Loucy (cell line): Measurements from ENCODE around the gene VAT1L.

Experiments used
- H2AFZ ChIP-seq: fragments of 200-600 bp; sonication (generic); 2 replicates; pipeline ENCODE4 v1.6.0; 2016; ENCODE audit warnings: antibody characterized with exemption, mild to moderate bottlenecking, low read length, moderate library complexity
- H3F3A ChIP-seq: fragments of 200-600 bp; 2 replicates; pipeline ENCODE4 v1.6.0; 2016; ENCODE audit warnings: antibody characterized with exemption, low read depth, mild to moderate bottlenecking
- H3K27me3 ChIP-seq: fragments of 200-600 bp; sonication (generic); 2 replicates; pipeline ENCODE4 v1.6.1; 2014; ENCODE audit warnings: low read length, mild to moderate bottlenecking; ENCODE audit not compliant: insufficient read depth, poor library complexity, severe bottlenecking
- H3K36me3 ChIP-seq: fragments of 200-600 bp; sonication (generic); 2 replicates; pipeline ENCODE4 v1.6.1; 2016; ENCODE audit warnings: low read length; ENCODE audit not compliant: insufficient read depth
- H3K4me1 ChIP-seq: fragments of 200-600 bp; sonication (generic); 2 replicates; pipeline ENCODE4 v1.5.1; 2014; ENCODE audit warnings: low read length, mild to moderate bottlenecking; ENCODE audit not compliant: insufficient read depth, poor library complexity, severe bottlenecking
- H3K4me2 ChIP-seq: fragments of 200-600 bp; sonication (generic); 2 replicates; pipeline ENCODE4 v1.6.0; 2014; ENCODE audit warnings: antibody characterized with exemption, low read length, low read depth, mild to moderate bottlenecking; ENCODE audit not compliant: poor library complexity, severe bottlenecking
- H3K4me3 ChIP-seq: fragments of 200-600 bp; sonication (generic); 2 replicates; pipeline ENCODE4 v1.5.1; 2014; ENCODE audit warnings: low read length, mild to moderate bottlenecking, mixed read lengths; ENCODE audit not compliant: poor library complexity, severe bottlenecking
- H3K79me2 ChIP-seq: fragments of 200-600 bp; sonication (generic); 2 replicates; pipeline ENCODE4 v1.6.1; 2014; ENCODE audit warnings: low read length; ENCODE audit not compliant: insufficient read depth
- H3K9ac ChIP-seq: fragments of 200-600 bp; sonication (generic); 2 replicates; pipeline ENCODE4 v1.6.0; 2014; ENCODE audit warnings: mild to moderate bottlenecking, low read depth, low read length, moderate library complexity; ENCODE audit not compliant: poor library complexity, severe bottlenecking
- H3K9me2 ChIP-seq: fragments of 200-600 bp; sonication (generic); replicated peaks from 2 replicates; pipeline ENCODE4 v1.6.1; 2016; ENCODE audit warnings: low read depth, low read length, mixed read lengths
- H3K9me3 ChIP-seq: fragments of 200-600 bp; sonication (generic); 2 replicates; pipeline ENCODE4 v1.6.1; 2014; ENCODE audit warnings: mild to moderate bottlenecking, antibody characterized with exemption, low read length, low read depth; ENCODE audit not compliant: insufficient read depth
- H4K20me1 ChIP-seq: fragments of 200-600 bp; sonication (generic); 2 replicates; pipeline ENCODE4 v1.6.0; 2014; ENCODE audit warnings: antibody characterized with exemption, low read length, mild to moderate bottlenecking; ENCODE audit not compliant: insufficient read depth, poor library complexity, severe bottlenecking
- EZH2phosphoT487 ChIP-seq: fragments of 200-600 bp; IDR thresholded peaks from 2 replicates; pipeline ENCODE4 v1.6.1; 2018; ENCODE audit warnings: antibody characterized with exemption, mild to moderate bottlenecking, moderate library complexity, borderline replicate concordance
- TF ChIP-seq, protein P1 (sequence below): fragments of 200-600 bp; sonication (generic); conservative IDR thresholded peaks from 2 replicates; pipeline ENCODE4 v1.5.1; 2014; ENCODE audit warnings: mild to moderate bottlenecking, antibody characterized with exemption, low read length

The VAT1L gene

DNA sequence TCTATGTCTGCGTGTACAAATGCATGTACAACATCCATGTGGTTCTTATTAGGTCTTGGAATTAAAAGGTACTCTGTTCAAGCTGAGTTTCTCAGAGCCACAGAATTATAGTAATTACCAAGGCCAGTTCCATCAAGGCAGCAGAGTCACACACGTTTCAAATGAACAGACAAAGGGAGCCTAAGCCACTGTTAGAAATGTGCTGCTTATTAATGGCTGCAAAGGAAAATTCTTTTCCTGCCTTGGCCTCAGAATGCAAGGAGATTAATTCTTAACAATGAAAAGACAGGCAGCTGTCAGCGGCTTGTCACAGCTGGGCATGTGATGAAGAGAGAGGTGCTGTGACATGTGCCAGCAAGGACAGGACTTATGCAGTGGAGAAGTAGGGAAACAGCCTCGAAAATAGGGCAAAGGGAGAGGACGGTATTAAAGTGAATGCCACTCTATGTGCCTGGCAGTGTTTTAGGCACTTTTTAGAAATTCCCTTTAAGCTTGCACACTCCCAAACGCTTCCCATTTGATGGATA, 133.9 kb downstream of the VAT1L start:
- Histone ChIP-seq H3K9ac (no peak overlapping the region), H3K4me1 (no peaks in the 10 kb centered on the region)

DNA sequence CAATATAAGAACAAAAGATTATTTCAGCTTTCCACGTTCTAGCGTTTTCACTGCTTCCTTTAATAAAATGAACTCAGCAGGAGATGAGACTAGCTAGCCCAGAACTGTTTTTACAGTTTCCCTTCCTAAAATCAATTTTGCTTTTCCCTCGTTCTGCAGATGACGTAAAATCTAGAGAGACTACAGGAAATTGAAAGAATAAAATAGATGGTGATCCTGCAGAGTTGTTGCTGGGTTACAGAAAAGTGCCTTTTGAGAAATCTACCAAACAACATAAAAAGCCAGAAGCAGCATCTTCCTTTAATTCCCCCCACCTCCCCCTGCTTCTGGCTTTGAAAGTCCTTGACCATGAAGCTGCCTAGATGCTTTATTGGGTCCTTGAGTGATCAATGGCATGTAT, 137.2 kb downstream of the VAT1L start:
- H2AFZ ChIP-seq: no peak overlapping the region
- no peaks in the 10 kb centered on the region for H3K4me1 ChIP-seq
- H3K4me2 ChIP-seq: no peak overlapping the region
- H3F3A ChIP-seq: no peaks in the 10 kb centered on the region
- no peaks in the 10 kb centered on the region for H4K20me1 ChIP-seq
- no peaks in the 10 kb centered on the region for H3K36me3 ChIP-seq
- no peaks in the 10 kb centered on the region for H3K9me2 ChIP-seq
- no peak overlapping the region for H3K9ac ChIP-seq
- H3K9me3 ChIP-seq: no peaks in the 10 kb centered on the region; the same call in 1 of the 2 replicates
- H3K4me3 ChIP-seq: no peak overlapping the region
- no peaks in the 10 kb centered on the region for H3K27me3 ChIP-seq
- TF ChIP-seq, protein P1, sequence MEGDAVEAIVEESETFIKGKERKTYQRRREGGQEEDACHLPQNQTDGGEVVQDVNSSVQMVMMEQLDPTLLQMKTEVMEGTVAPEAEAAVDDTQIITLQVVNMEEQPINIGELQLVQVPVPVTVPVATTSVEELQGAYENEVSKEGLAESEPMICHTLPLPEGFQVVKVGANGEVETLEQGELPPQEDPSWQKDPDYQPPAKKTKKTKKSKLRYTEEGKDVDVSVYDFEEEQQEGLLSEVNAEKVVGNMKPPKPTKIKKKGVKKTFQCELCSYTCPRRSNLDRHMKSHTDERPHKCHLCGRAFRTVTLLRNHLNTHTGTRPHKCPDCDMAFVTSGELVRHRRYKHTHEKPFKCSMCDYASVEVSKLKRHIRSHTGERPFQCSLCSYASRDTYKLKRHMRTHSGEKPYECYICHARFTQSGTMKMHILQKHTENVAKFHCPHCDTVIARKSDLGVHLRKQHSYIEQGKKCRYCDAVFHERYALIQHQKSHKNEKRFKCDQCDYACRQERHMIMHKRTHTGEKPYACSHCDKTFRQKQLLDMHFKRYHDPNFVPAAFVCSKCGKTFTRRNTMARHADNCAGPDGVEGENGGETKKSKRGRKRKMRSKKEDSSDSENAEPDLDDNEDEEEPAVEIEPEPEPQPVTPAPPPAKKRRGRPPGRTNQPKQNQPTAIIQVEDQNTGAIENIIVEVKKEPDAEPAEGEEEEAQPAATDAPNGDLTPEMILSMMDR: no peak
- TF ChIP-seq EZH2phosphoT487: no peak
- no peaks in the 10 kb centered on the region for H3K79me2 ChIP-seq

More for the DNA sequence above, 133.9 kb downstream of the VAT1L start:
- no peaks in the 10 kb centered on the region for H3F3A ChIP-seq
- no peak overlapping the region for H3K4me3 ChIP-seq
- H3K79me2 ChIP-seq: no peaks in the 10 kb centered on the region
- H3K27me3 ChIP-seq: no peaks in the 10 kb centered on the region
- no peak overlapping the region for H3K4me2 ChIP-seq
- no peaks in the 10 kb centered on the region for H4K20me1 ChIP-seq
- H3K36me3 ChIP-seq: no peaks in the 10 kb centered on the region
- H3K9me2 ChIP-seq: no peaks in the 10 kb centered on the region
- TF ChIP-seq EZH2phosphoT487: no peak
- TF ChIP-seq, protein P1: no peak
- H2AFZ ChIP-seq: no peak overlapping the region
- H3K9me3 ChIP-seq: no peaks in the 10 kb centered on the region; the same call in 1 of the 2 replicates

DNA sequence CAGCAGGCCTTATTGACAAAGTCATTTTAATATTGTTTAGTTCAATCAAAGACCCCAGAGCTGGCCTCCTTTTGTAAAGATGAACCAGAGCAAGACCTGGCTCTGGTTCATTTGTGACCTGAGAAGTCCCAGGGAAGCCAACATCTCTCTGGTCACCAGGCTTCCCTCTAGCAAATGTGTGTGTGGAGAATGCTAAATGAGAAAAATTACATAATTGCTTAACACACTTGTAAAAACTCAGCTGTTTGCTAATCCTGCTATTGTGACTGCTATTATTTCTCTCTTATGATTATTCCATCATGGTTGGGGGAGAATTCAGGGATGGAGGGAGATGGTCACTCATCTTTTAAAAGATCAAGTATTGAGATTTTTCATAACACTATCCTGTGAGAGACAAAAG, 139.7 kb downstream of the VAT1L start:
- no peaks in the 10 kb centered on the region for H3K36me3 ChIP-seq
- no peak for TF ChIP-seq EZH2phosphoT487
- TF ChIP-seq, protein P1: no peak
- H3K4me1 ChIP-seq: no peaks in the 10 kb centered on the region
- H3K9me2 ChIP-seq: no peaks in the 10 kb centered on the region
- no peak overlapping the region for H3K4me2 ChIP-seq
- H2AFZ ChIP-seq: no peak overlapping the region
- H3K9ac ChIP-seq: no peak overlapping the region
- no peaks in the 10 kb centered on the region for H3K79me2 ChIP-seq
- no peaks in the 10 kb centered on the region for H4K20me1 ChIP-seq
- no peaks in the 10 kb centered on the region for H3K27me3 ChIP-seq
- H3K9me3 ChIP-seq: no peaks in the 10 kb centered on the region; the same call in 1 of the 2 replicates
- H3K4me3 ChIP-seq: no peak overlapping the region
- H3F3A ChIP-seq: no peaks in the 10 kb centered on the region
